Vagina (tissue), 2 donors: ENCODE data around the gene ZFP69. TPM values are rescaled to one million over a fixed set of nuclear protein-coding genes. Genes with fewer than 3 reads are reported as not detected.

Source experiments
- DNase-seq, 2 donors: peaks; one replicate each; pipeline ENCODE4 v3.0.0-alpha.2; 2017; ENCODE audit errors: extremely low spot score in 2 of 2
- H3K27ac ChIP-seq: fragments of 200-600 bp; sonication (generic); one replicate; pipeline ENCODE4 v1.5.1; 2019
- H3K27me3 ChIP-seq: fragments of 200-600 bp; sonication (generic); one replicate; pipeline ENCODE4 v1.5.1; 2019
- H3K36me3 ChIP-seq, 2 donors: fragments of 200-600 bp; sonication (generic); one replicate each; pipeline ENCODE4 v1.5.1; 2017 to 2019
- H3K4me1 ChIP-seq: fragments of 200-600 bp; sonication (generic); one replicate; pipeline ENCODE4 v1.5.1; 2019
- H3K4me3 ChIP-seq, 2 donors: fragments of 200-600 bp; sonication (generic); 1 replicate in 1 of 2; 2 replicates in 1 of 2; pipeline ENCODE4 v1.5.1; 2016 to 2019
- H3K9me3 ChIP-seq: fragments of 200-600 bp; sonication (generic); one replicate; pipeline ENCODE4 v1.5.1; 2019
- CTCF ChIP-seq, 3 experiments: fragments of 450-650 bp in 2 of 3; fragments of 200-600 bp in 1 of 3; sonication (generic) in 1 of 3; IDR thresholded peaks; one replicate each; pipeline ENCODE4 v1.5.1; 2017 to 2019; ENCODE audit warnings: antibody characterized with exemption in 3 of 3, mild to moderate bottlenecking in 2 of 3, moderate library complexity in 2 of 3
- POLR2A ChIP-seq, 2 donors: fragments of 450-650 bp; IDR thresholded peaks; one replicate each; pipeline ENCODE4 v1.6.1; 2017; ENCODE audit warnings: antibody characterized with exemption in 2 of 2, mild to moderate bottlenecking in 2 of 2, moderate library complexity in 2 of 2
- POLR2AphosphoS5 ChIP-seq, 2 donors: sonication (generic); formaldehyde crosslinking; IDR thresholded peaks; one replicate each; pipeline ENCODE4 v1.9.0; 2017; ENCODE audit warnings: antibody characterized with exemption in 2 of 2, mild to moderate bottlenecking in 2 of 2, low read depth in 1 of 2; ENCODE audit not compliant: insufficient read depth in 1 of 2
- intact Hi-C: fragments of 100-400 bp; cut with DNase I; formaldehyde crosslinking; loops from one replicate; pipeline ENCODE4 v1.15.1; 2023
- total RNA-seq: library from RNA; depleted of rRNA; stranded (reverse); fragments of >200 nt; gene quantifications from one replicate; pipeline ENCODE4 v1.2.3, GENCODE V29; 2016

ZFP69 gene
- total RNA-seq, result 4.9 TPM

GRCh38 chr1:40476924-40477677, at the start of gene ZFP69:
TSS of gene ZFP69 (plus strand) at chr1:40477290. CDS start at chr1:40479362, 2,072 bp downstream.
- peak in 1 of 2 donors; percentile 23 for TF ChIP-seq POLR2AphosphoS5 (IDR thresholded peaks at IDR 0.05; ENCODE audit: insufficient read depth in 1 of 2, low read depth in 1 of 2)
- peak in 1 of 2 donors; percentile 22 for TF ChIP-seq POLR2A (IDR thresholded peaks at IDR 0.05)
- no peak for TF ChIP-seq CTCF (IDR thresholded peaks at IDR 0.05)
- intact Hi-C loops, result no loop called here
- H3K27ac ChIP-seq, result peak within 1 kb of the TSS; percentile 64

GRCh38 chr1:40431385-40431784, 45.7 kb upstream of the ZFP69 start:
- Histone ChIP-seq H3K27me3 (no peaks in the 10 kb centered on the region), H3K4me3 (no peak overlapping the region), H3K36me3 (no peaks in the 10 kb centered on the region), H3K27ac (no peak overlapping the region), H3K4me1 (no peaks in the 10 kb centered on the region), H3K9me3 (no peaks in the 10 kb centered on the region)
- intact Hi-C loops, result no loop called here
- no peak for TF ChIP-seq POLR2A (IDR thresholded peaks at IDR 0.05)
- TF ChIP-seq CTCF (IDR thresholded peaks at IDR 0.05), result no peak
- TF ChIP-seq POLR2AphosphoS5 (IDR thresholded peaks at IDR 0.05; ENCODE audit: insufficient read depth in 1 of 2, low read depth in 1 of 2), result no peak
- DNase-seq, result no peak

More at GRCh38 chr1:40476924-40477677, at the start of gene ZFP69:
- DNase-seq, result no peak
- Histone ChIP-seq H3K27me3 (no peaks in the 10 kb centered on the region), H3K36me3 (no peaks in the 10 kb centered on the region), H3K9me3 (peaks cover 5% of the 10 kb centered on the region), H3K4me1 (peaks cover 11% of the 10 kb centered on the region), H3K4me3 (peak within 1 kb of the TSS; percentile 60 to 75)

GRCh38 chr1:40432644-40433390, 44.3 kb upstream of the ZFP69 start:
- TF ChIP-seq POLR2AphosphoS5 (IDR thresholded peaks at IDR 0.05; ENCODE audit: insufficient read depth in 1 of 2, low read depth in 1 of 2) (no peak), POLR2A (IDR thresholded peaks at IDR 0.05) (no peak)
- no peak overlapping the region for H3K4me3 ChIP-seq

GRCh38 chr1:40435471-40435870, 41.6 kb upstream of the ZFP69 start:
- intact Hi-C loops, result no loop called here
- H3K36me3 ChIP-seq, result no peaks in the 10 kb centered on the region

More at GRCh38 chr1:40432644-40433390, 44.3 kb upstream of the ZFP69 start:
- H3K36me3 ChIP-seq, result no peaks in the 10 kb centered on the region
- no peaks in the 10 kb centered on the region for H3K9me3 ChIP-seq
- DNase-seq, result no peak
- intact Hi-C loops, result no loop called here
- H3K4me1 ChIP-seq, result no peaks in the 10 kb centered on the region
- no peaks in the 10 kb centered on the region for H3K27me3 ChIP-seq
- H3K27ac ChIP-seq, result no peak overlapping the region

GRCh38 chr1:40435876-40436275, 41.2 kb upstream of the ZFP69 start:
- H3K9me3 ChIP-seq, result no peaks in the 10 kb centered on the region
- intact Hi-C loops, result no loop called here

More at GRCh38 chr1:40435471-40435870, 41.6 kb upstream of the ZFP69 start:
- Histone ChIP-seq H3K27me3 (no peaks in the 10 kb centered on the region), H3K4me1 (no peaks in the 10 kb centered on the region), H3K9me3 (no peaks in the 10 kb centered on the region), H3K4me3 (no peak overlapping the region), H3K27ac (no peak overlapping the region)
- TF ChIP-seq CTCF (IDR thresholded peaks at IDR 0.05), result no peak
- DNase-seq, result no peak

More at GRCh38 chr1:40435876-40436275, 41.2 kb upstream of the ZFP69 start:
- no peak for TF ChIP-seq POLR2AphosphoS5 (IDR thresholded peaks at IDR 0.05; ENCODE audit: insufficient read depth in 1 of 2, low read depth in 1 of 2)
- TF ChIP-seq CTCF (IDR thresholded peaks at IDR 0.05), result no peak
- TF ChIP-seq POLR2A (IDR thresholded peaks at IDR 0.05), result no peak
- no peaks in the 10 kb centered on the region for H3K4me1 ChIP-seq
- H3K4me3 ChIP-seq, result no peak overlapping the region
- H3K27ac ChIP-seq, result no peak overlapping the region
- H3K36me3 ChIP-seq, result no peaks in the 10 kb centered on the region
- no peaks in the 10 kb centered on the region for H3K27me3 ChIP-seq
- DNase-seq, result no peak
